Heart right ventricle (tissue), 16 donors: ENCODE data around the gene MINDY4. TPM values are rescaled to one million over a fixed set of nuclear protein-coding genes. Genes with fewer than 3 reads are reported as not detected.

Source experiments
- ATAC-seq, 8 donors: fragments of 200-7000 bp; cut with Tn5 transposase; one replicate each; pipeline ENCODE4 v1.9.1; 2020; ENCODE audit warnings: mild to moderate bottlenecking in 8 of 8, moderate library complexity in 8 of 8, moderate number of reproducible peaks in 1 of 8
- DNase-seq, 2 donors: peaks; one replicate each; pipeline ENCODE4 v3.0.0-alpha.2; 2020
- H3K27ac ChIP-seq, 10 donors: fragments of 200-600 bp; sonication (generic) in 2 of 10; one replicate each; pipeline versions ENCODE4 v1.5.0 to v1.8.0; 2020 to 2022; ENCODE audit warnings: mild to moderate bottlenecking in 3 of 10
- H3K27me3 ChIP-seq, 7 donors: fragments of 200-600 bp; one replicate each; pipeline ENCODE4 v1.8.0; 2021 to 2022; ENCODE audit warnings: mild to moderate bottlenecking in 2 of 7
- H3K36me3 ChIP-seq, 9 donors: fragments of 200-600 bp; sonication (generic) in 1 of 9; one replicate each; pipeline versions ENCODE4 v1.5.0 to v1.8.0; 2020 to 2022; ENCODE audit warnings: mild to moderate bottlenecking in 2 of 9
- H3K4me1 ChIP-seq, 9 donors: fragments of 200-600 bp; sonication (generic) in 1 of 9; one replicate each; pipeline versions ENCODE4 v1.5.0 to v1.8.0; 2020 to 2022; ENCODE audit warnings: mild to moderate bottlenecking in 4 of 9
- H3K4me3 ChIP-seq, 10 donors: fragments of 200-600 bp; sonication (generic) in 2 of 10; one replicate each; pipeline versions ENCODE4 v1.5.0 to v1.8.0; 2020 to 2022; ENCODE audit warnings: mild to moderate bottlenecking in 7 of 10, moderate library complexity in 2 of 10
- H3K9me3 ChIP-seq, 11 donors: fragments of 200-600 bp in 10 of 11; sonication (generic) in 2 of 11; one replicate each; pipeline versions ENCODE4 v1.5.0 to v1.8.0; 2013 to 2022; ENCODE audit warnings: mild to moderate bottlenecking in 2 of 11, control low read depth in 1 of 11, moderate library complexity in 1 of 11
- CTCF ChIP-seq, 9 donors: fragments of 200-600 bp; sonication (generic) in 2 of 9; IDR thresholded peaks; one replicate each; pipeline versions ENCODE4 v1.5.0 to v1.8.0; 2021 to 2022; ENCODE audit warnings: antibody characterized with exemption in 9 of 9, mild to moderate bottlenecking in 5 of 9, moderate library complexity in 1 of 9
- WGBS, 2 donors: extraction: QIAGEN DNeasy Blood & Tissue Kit; methylation state at CpG; one replicate each; pipeline ENCODE4 v1.1.7; 2013; ENCODE audit warnings: inconsistent platforms in 1 of 2; 5-methylcytosine and 5-hydroxymethylcytosine counted together
- intact Hi-C, 10 donors: fragments of 100-400 bp; cut with DNase I; formaldehyde crosslinking; loops; one replicate each; pipeline versions ENCODE4 v1.11.1 to v1.14.2; 2022
- polyA plus RNA-seq, 2 donors: library from polyadenylated mRNA; stranded (reverse); fragments of 200-250 nt; gene quantifications; one replicate each; pipeline ENCODE4 v1.2.3, GENCODE V29; 2013
- total RNA-seq, 10 donors: library from RNA; stranded (reverse); fragmentation: NEBNext Ultra II Directional in 3 of 10; extraction: Animal tissue kit (Norgen Biotek cat#: 25700) in 3 of 10; gene quantifications; one replicate each; pipeline versions ENCODE4 v1.2.1 to v1.2.4, GENCODE V29; 2021 to 2023
- donor health status: Arrhythmogenic right ventricular cardiomyopathy.
- donor health status: ischemic (EF 13 %, LVEDD 7.1; RV severe dilation, severe dysfunction).
- donor health status: healthy with polysubstance abuse.
- donor health status: DM: no; HTN: yes; CAD: no.
- donor health status: DM: no; HTN: no; CAD: no.
- donor health status: ischemic (EF 25% LVEDD 6.9; RV normal size, moderate dysfunction).
- donor health status: ischemic (EF 25% LVEDD 5.7; RV mildly dilated, moderate dysfunction).
- donor health status: healthy.
- donor health status: DM: yes; HTN: yes; CAD: no.
- donor health status: Ischemic cardiomyopathy.
- donor health status: ischemic (EF 35%, LVEDD 5.7; RV mildly dilated, moderate dysfunction).
- donor health status: nonischemic (EF 11% LVEDD 7.7; RV severe dilation, severe dysfunction).
- donor health status: DM: yes; HTN: yes; CAD: no.
- donor health status: PGD.
- donor health status: ischemic (EF 29% LVEDD 5.4; RV normal size, mild dysfunction).
- donor health status: nonischemic (EF 23%, LVEDD 6.1; RV moderate dilation, normal function).

Gene MINDY4
- total and polyA plus RNA-seq, 12 donors, result 1.9 to 5.4 (median 2.8) TPM

- no peak for ATAC-seq
- DNase-seq, result no peak
- H3K4me1 ChIP-seq, result peaks cover 10 to 72% (median 33%) of the 10 kb centered on the region in 9 donors
- H3K27me3 ChIP-seq, result no peaks in the 10 kb centered on the region
- peaks cover 0 to 9% (median 0%) of the 10 kb centered on the region in 11 donors for H3K9me3 ChIP-seq
- 96 to 98% methylated on average over 5 of the region's 5 CpGs for WGBS, 2 donors
- TF ChIP-seq CTCF (IDR thresholded peaks at IDR 0.05), result no peak
- H3K4me3 ChIP-seq, result no peak overlapping the region
- peaks cover 0 to 37% (median 9%) of the 10 kb centered on the region in 9 donors for H3K36me3 ChIP-seq
- intact Hi-C loops, result loop anchor here in 1 of 10 donors (5.0 kb wide), 1 partner anchor 36 kb away; no protein-coding TSS in a partner anchor
- peak overlapping the region in 1 of 10 donors; percentile 55 for H3K27ac ChIP-seq
Observed at GRCh38 chr7:30871655-30872054, 100.4 kb downstream of the MINDY4 start.

DNA sequence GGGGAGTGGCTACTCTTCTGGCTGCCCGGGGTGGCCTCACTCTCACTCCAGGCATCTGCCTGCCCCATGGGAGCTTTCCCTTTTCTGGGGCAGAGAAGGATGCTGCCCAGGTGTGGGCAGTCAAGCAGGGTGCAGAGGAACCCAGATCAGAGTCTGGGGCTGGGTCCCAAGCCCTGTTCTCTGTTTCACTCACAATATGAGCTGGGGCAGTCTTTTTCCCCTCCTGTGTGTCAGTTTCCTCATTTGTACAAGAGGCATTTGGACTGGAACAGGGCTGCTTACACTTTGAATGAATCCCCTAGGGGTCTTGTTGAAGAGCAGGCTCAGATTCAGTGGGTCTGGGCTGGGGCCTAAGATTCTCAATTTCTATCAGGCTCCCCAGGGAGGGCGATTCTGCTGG lies 102.0 kb downstream of the MINDY4 start:
- Histone ChIP-seq H3K27me3 (no peaks in the 10 kb centered on the region), H3K36me3 (peaks cover 0 to 37% (median 9%) of the 10 kb centered on the region in 9 donors), H3K9me3 (peaks cover 0 to 9% (median 0%) of the 10 kb centered on the region in 11 donors), H3K27ac (peak overlapping the region in 5 of 10 donors; percentile 8 to 68 (median 46)), H3K4me3 (no peak overlapping the region), H3K4me1 (peaks cover 5 to 64% (median 23%) of the 10 kb centered on the region in 9 donors)
- WGBS, 2 donors, result 67 to 71% methylated on average over 2 of the region's 2 CpGs
- ATAC-seq (no peak), DNase-seq (no peak)
- no peak for TF ChIP-seq CTCF (IDR thresholded peaks at IDR 0.05)
- intact Hi-C loops, result loop anchor here in 1 of 10 donors (5.0 kb wide), 1 partner anchor 34 kb away; no protein-coding TSS in a partner anchor

- Histone ChIP-seq H3K4me1 (peaks cover 5 to 61% (median 19%) of the 10 kb centered on the region in 9 donors), H3K4me3 (no peak overlapping the region), H3K27ac (peak overlapping the region in 6 of 10 donors; percentile 8 to 68 (median 38)), H3K36me3 (peaks cover 0 to 37% (median 9%) of the 10 kb centered on the region in 9 donors), H3K27me3 (no peaks in the 10 kb centered on the region), H3K9me3 (peaks cover 0 to 9% (median 0%) of the 10 kb centered on the region in 11 donors)
- 70 to 73% methylated on average over 6 of the region's 6 CpGs for WGBS, 2 donors
- DNase-seq (no peak), ATAC-seq (no peak)
- no peak for TF ChIP-seq CTCF (IDR thresholded peaks at IDR 0.05)
- intact Hi-C loops, result loop anchor here in 1 of 10 donors (5.0 kb wide), 1 partner anchor 34 kb away; no protein-coding TSS in a partner anchor
Observed at GRCh38 chr7:30873656-30874055, 102.4 kb downstream of the MINDY4 start.

DNA sequence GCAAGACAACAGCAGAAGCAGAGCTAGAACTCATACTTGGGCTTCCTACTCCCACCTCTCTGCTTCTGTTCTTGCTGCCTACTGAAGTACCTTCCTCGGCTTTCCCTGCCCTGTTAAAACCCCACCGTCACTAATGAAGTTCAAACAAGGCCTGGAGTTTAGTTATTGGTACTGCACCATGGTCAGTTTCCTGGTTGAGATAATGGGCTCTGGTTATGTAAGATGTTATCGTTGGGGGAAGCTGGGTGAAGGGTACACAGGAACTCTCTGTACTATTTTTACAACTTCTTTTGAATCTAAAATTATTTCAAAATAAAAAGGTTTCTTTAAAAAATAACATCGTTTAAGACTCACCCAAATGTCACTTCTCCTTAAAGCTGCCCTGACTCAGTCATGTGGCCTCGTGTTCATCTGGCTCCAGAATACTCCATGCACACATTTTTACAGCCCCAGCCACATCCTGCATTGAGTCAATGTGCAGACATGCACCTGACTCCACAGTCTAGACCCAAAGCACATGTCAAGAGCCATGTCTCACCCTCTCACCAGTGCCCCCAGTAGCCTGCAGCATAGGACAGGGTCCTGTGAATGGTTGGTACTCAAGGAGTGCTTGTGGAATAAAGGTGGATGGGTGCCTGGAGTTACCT lies 103.6 kb downstream of the MINDY4 start:
- Histone ChIP-seq H3K27me3 (no peaks in the 10 kb centered on the region), H3K9me3 (peaks cover 0 to 9% (median 0%) of the 10 kb centered on the region in 11 donors), H3K4me3 (no peak overlapping the region), H3K27ac (peak overlapping the region in 2 of 10 donors; percentile 46 to 68), H3K36me3 (peaks cover 0 to 37% (median 9%) of the 10 kb centered on the region in 9 donors), H3K4me1 (peaks cover under 1 to 60% (median 12%) of the 10 kb centered on the region in 9 donors)
- DNase-seq (no peak), ATAC-seq (no peak)
- WGBS, 2 donors, result 85 to 88% methylated on average over 5 of the region's 5 CpGs
- intact Hi-C loops, result loop anchor here in 1 of 10 donors (5.0 kb wide), 1 partner anchor 33 kb away; no protein-coding TSS in a partner anchor
- no peak for TF ChIP-seq CTCF (IDR thresholded peaks at IDR 0.05)
